ENCODE measurements around the gene PTPRT. TPM values are rescaled to one million over a fixed set of nuclear protein-coding genes. Genes with fewer than 3 reads are reported as not detected.

The PTPRT gene
- total and polyA plus RNA-seq, 12 donors = 0.04 to 0.53 (median 0.22) TPM; not detected in 1

DNA sequence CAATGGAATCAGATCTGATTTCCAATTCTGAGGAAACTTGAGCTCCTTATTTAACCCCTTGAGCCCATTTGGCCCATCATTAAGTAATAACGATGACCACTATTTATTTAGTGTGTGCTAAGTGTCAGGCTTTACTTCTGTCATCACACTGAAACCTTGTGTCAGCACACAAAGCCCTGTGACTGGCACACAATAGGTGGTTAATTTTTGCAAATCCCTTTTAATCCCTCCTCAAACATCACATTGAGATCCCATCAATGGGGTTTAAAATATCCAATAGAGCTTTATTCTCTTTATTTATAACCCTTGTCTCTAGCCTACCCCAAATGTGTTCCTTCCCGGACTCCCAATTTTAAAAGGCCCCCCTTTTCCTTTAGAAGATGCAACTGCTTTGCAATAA lies 914.7 kb downstream of the PTPRT start:
- whole genome bisulfite sequencing, 2 donors = 61 to 68% methylated on average over 2 of the region's 2 CpGs
- no peak overlapping the region for H3K4me3 ChIP-seq
- H3K27me3 ChIP-seq = peaks cover 0 to 15% (median 0%) of the 10 kb centered on the region in 7 donors
- no peaks in the 10 kb centered on the region for H3K4me1 ChIP-seq
- ATAC-seq (no peak), DNase-seq (no peak)
- no peaks in the 10 kb centered on the region for H3K36me3 ChIP-seq
- TF ChIP-seq, protein P1, sequence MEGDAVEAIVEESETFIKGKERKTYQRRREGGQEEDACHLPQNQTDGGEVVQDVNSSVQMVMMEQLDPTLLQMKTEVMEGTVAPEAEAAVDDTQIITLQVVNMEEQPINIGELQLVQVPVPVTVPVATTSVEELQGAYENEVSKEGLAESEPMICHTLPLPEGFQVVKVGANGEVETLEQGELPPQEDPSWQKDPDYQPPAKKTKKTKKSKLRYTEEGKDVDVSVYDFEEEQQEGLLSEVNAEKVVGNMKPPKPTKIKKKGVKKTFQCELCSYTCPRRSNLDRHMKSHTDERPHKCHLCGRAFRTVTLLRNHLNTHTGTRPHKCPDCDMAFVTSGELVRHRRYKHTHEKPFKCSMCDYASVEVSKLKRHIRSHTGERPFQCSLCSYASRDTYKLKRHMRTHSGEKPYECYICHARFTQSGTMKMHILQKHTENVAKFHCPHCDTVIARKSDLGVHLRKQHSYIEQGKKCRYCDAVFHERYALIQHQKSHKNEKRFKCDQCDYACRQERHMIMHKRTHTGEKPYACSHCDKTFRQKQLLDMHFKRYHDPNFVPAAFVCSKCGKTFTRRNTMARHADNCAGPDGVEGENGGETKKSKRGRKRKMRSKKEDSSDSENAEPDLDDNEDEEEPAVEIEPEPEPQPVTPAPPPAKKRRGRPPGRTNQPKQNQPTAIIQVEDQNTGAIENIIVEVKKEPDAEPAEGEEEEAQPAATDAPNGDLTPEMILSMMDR (IDR thresholded peaks at IDR 0.05) = no peak
- intact Hi-C loops (cut with DNase I) = no loop called here
- H3K9me3 ChIP-seq = no peaks in the 10 kb centered on the region
- H3K27ac ChIP-seq = no peak overlapping the region

DNA sequence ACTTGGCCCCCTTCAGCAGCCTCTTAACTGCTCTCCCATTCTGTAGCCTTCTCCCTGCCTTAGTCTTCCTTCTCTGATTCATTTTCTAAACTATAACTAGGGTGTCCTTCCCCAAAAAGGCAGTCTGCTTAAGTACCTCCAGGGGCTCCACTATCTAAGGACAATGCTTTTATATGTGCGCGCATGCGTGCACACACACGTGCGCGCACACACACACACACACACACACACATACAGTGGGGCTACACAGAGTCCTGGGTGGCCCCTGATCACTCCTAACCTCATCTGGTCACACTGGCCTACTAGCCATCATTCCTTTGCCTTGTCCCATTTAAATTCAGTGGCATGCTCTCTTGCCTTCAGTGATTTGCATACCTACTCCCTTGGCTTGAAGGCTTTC lies 917.2 kb downstream of the PTPRT start:
- Histone ChIP-seq H3K27ac (no peak overlapping the region), H3K4me3 (no peak overlapping the region), H3K36me3 (no peaks in the 10 kb centered on the region), H3K4me1 (no peaks in the 10 kb centered on the region), H3K27me3 (peaks cover 0 to 15% (median 0%) of the 10 kb centered on the region in 7 donors), H3K9me3 (no peaks in the 10 kb centered on the region)
- TF ChIP-seq, protein P1 (IDR thresholded peaks at IDR 0.05) = no peak
- ATAC-seq = no peak
- intact Hi-C loops (cut with DNase I) = no loop called here
- DNase-seq = no peak
- 93 to 94% methylated on average over 6 of the region's 6 CpGs for WGBS, 2 donors

DNA sequence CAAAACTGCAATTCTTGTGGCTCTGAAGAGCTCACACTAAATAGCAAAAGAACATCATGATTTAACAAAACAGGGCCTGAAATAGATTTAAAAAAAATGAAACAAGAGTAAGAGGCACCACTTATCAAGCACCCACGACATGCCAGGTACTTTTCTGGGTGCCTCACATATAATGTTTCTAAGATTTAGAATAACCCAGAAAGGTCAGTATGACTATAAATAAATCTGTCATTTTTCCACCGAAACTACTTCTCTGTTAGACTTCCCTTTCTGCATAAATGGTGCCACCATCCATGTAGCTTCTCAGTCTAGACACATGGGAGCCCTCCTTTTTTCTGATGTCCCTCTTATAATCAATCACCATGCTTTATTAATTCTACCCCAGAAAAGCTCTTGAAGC lies 919.2 kb downstream of the PTPRT start:
- DNase-seq (no peak), ATAC-seq (no peak)
- H3K4me3 ChIP-seq = no peak overlapping the region
- peaks cover 0 to 9% (median 0%) of the 10 kb centered on the region in 7 donors for H3K27me3 ChIP-seq
- intact Hi-C loops (cut with DNase I) = no loop called here
- no peaks in the 10 kb centered on the region for H3K36me3 ChIP-seq
- H3K4me1 ChIP-seq = no peaks in the 10 kb centered on the region
- TF ChIP-seq, protein P1 (IDR thresholded peaks at IDR 0.05) = no peak
- no peaks in the 10 kb centered on the region for H3K9me3 ChIP-seq
- H3K27ac ChIP-seq = no peak overlapping the region
- 65 to 66% methylated on average over 2 of the region's 2 CpGs for WGBS, 2 donors

DNA sequence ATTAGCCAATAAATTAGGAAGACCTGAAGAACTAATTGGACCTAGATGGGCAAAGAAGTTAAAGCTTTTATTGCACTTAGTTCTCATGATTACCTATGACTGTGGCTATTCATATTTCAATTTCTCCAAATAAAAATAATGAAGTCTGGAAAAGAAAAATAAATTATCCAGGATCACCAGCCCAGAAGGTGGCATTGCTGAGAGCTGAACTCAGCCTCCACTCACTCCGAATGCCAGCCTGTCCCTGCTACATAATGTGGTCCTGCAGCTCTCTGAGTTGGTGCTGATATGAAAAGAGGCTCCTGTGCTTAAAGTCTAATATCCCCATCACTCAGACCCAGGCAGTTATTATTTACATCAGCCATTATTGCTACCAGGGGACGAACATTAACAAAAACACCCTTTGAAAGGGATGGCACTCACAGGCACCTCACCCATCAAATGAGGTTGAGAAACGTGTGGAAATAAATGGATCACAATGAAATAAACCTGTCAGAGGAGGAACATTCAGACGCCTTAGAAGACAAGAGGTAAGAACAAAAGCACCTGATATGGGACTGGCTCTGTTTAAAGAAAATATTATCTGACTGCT lies 921.8 kb downstream of the PTPRT start:
- H3K36me3 ChIP-seq = no peaks in the 10 kb centered on the region
- H3K27me3 ChIP-seq = peaks cover 0 to 3% (median 0%) of the 10 kb centered on the region in 7 donors
- no peaks in the 10 kb centered on the region for H3K9me3 ChIP-seq
- no peak overlapping the region for H3K27ac ChIP-seq
- DNase-seq (no peak), ATAC-seq (no peak)
- WGBS, 2 donors = 73 to 81% methylated on average over 4 of the region's 4 CpGs
- intact Hi-C loops (cut with DNase I) = loop anchor here in 1 of 10 donors (1.0 kb wide), 1 partner anchor 18 kb away; no protein-coding TSS in a partner anchor
- TF ChIP-seq, protein P1 (IDR thresholded peaks at IDR 0.05) = no peak
- no peak overlapping the region for H3K4me3 ChIP-seq
- H3K4me1 ChIP-seq = no peaks in the 10 kb centered on the region

All from heart right ventricle (tissue), 16 donors.